ENCODE measurements around the gene PTPRK. TPM values are rescaled to one million over a fixed set of nuclear protein-coding genes. Genes with fewer than 3 reads are reported as not detected.

Gene PTPRK
- total RNA-seq, 4 donors from 2014 or later: 34.6 to 56.5 (median 47.0) TPM

- Histone ChIP-seq H3K4me1 (no peaks in the 10 kb centered on the region), H3K9me3 (no peaks in the 10 kb centered on the region), H3K27ac (no peak overlapping the region), H3K36me3 (no peaks in the 10 kb centered on the region), H3K27me3 (no peaks in the 10 kb centered on the region), H3K4me3 (replicated peaks in 1 of 3) (no peak overlapping the region)
- intact Hi-C loops (cut with DNase I): no loop called here
- no peak for DNase-seq
- TF ChIP-seq, protein P1, sequence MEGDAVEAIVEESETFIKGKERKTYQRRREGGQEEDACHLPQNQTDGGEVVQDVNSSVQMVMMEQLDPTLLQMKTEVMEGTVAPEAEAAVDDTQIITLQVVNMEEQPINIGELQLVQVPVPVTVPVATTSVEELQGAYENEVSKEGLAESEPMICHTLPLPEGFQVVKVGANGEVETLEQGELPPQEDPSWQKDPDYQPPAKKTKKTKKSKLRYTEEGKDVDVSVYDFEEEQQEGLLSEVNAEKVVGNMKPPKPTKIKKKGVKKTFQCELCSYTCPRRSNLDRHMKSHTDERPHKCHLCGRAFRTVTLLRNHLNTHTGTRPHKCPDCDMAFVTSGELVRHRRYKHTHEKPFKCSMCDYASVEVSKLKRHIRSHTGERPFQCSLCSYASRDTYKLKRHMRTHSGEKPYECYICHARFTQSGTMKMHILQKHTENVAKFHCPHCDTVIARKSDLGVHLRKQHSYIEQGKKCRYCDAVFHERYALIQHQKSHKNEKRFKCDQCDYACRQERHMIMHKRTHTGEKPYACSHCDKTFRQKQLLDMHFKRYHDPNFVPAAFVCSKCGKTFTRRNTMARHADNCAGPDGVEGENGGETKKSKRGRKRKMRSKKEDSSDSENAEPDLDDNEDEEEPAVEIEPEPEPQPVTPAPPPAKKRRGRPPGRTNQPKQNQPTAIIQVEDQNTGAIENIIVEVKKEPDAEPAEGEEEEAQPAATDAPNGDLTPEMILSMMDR (IDR thresholded peaks at IDR 0.05): no peak
- TF ChIP-seq POLR2A (IDR thresholded peaks at IDR 0.05): no peak
- WGBS, 2 donors: 72 to 77% methylated on average over 1 of the region's 1 CpG
These were observed 105.0 kb downstream of the PTPRK start for GRCh38 chr6:128415387-128415786.

DNA sequence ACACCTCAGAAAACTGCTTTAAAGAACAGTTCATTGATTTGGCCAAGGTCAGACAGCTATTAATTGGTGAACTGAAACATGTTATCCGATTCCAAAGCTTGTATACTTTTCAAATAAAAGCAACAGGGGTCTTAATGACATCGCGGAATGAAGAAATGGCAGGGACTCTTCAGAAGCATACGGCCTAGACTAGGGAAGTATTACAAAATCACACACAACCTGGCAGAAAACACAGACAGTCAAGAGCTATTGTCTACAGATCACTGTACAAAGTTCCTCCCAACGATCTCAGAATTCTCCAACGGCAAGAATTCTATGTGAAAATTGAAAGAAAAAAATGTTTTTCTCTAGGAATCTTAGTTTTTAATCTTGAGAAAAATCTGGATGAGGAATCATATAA lies 105.5 kb downstream of the PTPRK start:
- no peaks in the 10 kb centered on the region for H3K9me3 ChIP-seq
- no peaks in the 10 kb centered on the region for H3K27me3 ChIP-seq
- no peak overlapping the region for H3K27ac ChIP-seq
- WGBS, 2 donors: 43 to 44% methylated on average over 6 of the region's 6 CpGs
- intact Hi-C loops (cut with DNase I): no loop called here
- H3K36me3 ChIP-seq: no peaks in the 10 kb centered on the region
- H3K4me1 ChIP-seq: no peaks in the 10 kb centered on the region
- DNase-seq: no peak
- no peak for TF ChIP-seq POLR2A (IDR thresholded peaks at IDR 0.05)
- TF ChIP-seq, protein P1 (IDR thresholded peaks at IDR 0.05): no peak
- H3K4me3 ChIP-seq (replicated peaks in 1 of 3): no peak overlapping the region

DNA sequence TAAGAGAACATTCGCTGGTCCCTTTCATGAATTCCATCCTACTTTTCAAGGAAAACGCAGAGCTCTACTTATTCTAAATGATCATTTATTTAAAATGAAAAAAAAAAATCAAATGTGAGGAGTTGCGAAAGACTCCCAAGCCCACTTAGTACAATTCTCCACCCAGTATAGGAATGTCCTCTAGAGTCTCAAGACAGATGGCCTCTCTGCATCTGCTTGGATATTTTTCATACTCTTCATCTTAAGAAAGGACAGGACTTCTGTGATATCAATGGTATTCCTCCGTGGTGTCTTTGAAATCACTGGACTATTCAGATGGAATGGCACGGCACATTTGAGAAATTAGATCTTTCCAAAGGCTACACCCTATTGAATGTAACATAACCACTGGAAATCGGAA lies 107.1 kb downstream of the PTPRK start:
- intact Hi-C loops (cut with DNase I): no loop called here
- Histone ChIP-seq H3K36me3 (no peaks in the 10 kb centered on the region), H3K4me3 (replicated peaks in 1 of 3) (no peak overlapping the region), H3K27ac (no peak overlapping the region), H3K4me1 (no peaks in the 10 kb centered on the region), H3K27me3 (no peaks in the 10 kb centered on the region), H3K9me3 (no peaks in the 10 kb centered on the region)
- DNase-seq: no peak
- 96% methylated on average over 6 of the region's 6 CpGs for WGBS, 2 donors
- TF ChIP-seq, protein P1 (IDR thresholded peaks at IDR 0.05): no peak
- no peak for TF ChIP-seq POLR2A (IDR thresholded peaks at IDR 0.05)

DNA sequence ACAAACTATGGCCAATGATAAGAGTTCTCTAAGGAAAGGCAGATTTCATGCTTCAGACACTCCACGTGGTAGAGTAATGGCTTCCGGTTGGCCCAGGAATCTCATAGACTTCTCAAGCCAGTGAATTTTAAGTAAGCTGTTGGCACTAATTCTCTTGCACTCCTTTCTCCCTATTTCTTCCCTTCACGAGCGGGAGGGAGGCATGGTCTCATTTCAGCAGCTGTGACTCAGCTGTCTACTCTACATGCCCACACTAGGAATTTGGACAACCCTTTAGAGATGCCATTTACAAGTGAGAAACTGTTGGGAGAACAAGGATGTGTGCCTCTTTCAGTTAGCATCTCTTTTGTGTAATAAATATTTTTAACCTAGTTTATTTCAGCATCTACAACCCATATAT lies 107.7 kb downstream of the PTPRK start:
- DNase-seq: no peak
- no peaks in the 10 kb centered on the region for H3K27me3 ChIP-seq
- no peak overlapping the region for H3K27ac ChIP-seq
- no peaks in the 10 kb centered on the region for H3K9me3 ChIP-seq
- 92 to 95% methylated on average over 4 of the region's 4 CpGs for WGBS, 2 donors
- intact Hi-C loops (cut with DNase I): no loop called here
- TF ChIP-seq, protein P1 (IDR thresholded peaks at IDR 0.05): no peak
- TF ChIP-seq POLR2A (IDR thresholded peaks at IDR 0.05): no peak
- H3K4me3 ChIP-seq (replicated peaks in 1 of 3): no peak overlapping the region
- H3K36me3 ChIP-seq: no peaks in the 10 kb centered on the region
- no peaks in the 10 kb centered on the region for H3K4me1 ChIP-seq

DNA sequence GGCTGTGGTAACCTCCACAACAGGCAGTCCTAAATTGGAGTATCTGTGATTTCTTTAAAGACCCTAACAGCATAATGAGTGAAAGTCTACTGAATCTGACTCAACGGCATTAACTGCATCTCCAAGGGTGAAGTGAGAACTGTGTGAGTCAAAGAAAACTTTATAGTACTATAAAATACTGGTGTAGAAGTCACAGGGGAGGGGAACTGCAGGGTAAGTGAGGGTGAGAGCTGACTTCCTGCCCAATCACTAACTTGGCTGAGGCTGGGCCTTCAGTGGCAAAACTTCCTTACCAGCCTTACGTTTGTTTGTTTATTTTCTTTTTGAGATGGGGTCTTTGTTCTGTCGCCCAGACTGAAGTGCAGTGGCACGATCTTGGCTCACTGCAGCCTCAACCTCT lies 109.8 kb downstream of the PTPRK start:
- no peaks in the 10 kb centered on the region for H3K36me3 ChIP-seq
- no peaks in the 10 kb centered on the region for H3K9me3 ChIP-seq
- TF ChIP-seq, protein P1 (IDR thresholded peaks at IDR 0.05): no peak
- no peak for TF ChIP-seq POLR2A (IDR thresholded peaks at IDR 0.05)
- intact Hi-C loops (cut with DNase I): no loop called here
- no peak overlapping the region for H3K27ac ChIP-seq
- no peak for DNase-seq
- 84 to 86% methylated on average over 4 of the region's 4 CpGs for WGBS, 2 donors
- no peaks in the 10 kb centered on the region for H3K4me1 ChIP-seq
- H3K27me3 ChIP-seq: no peaks in the 10 kb centered on the region
- no peak overlapping the region for H3K4me3 ChIP-seq (replicated peaks in 1 of 3)

Measured in thyroid gland (tissue), 4 donors.